Measurements from ENCODE around the gene IL13.

The IL13 gene

DNA sequence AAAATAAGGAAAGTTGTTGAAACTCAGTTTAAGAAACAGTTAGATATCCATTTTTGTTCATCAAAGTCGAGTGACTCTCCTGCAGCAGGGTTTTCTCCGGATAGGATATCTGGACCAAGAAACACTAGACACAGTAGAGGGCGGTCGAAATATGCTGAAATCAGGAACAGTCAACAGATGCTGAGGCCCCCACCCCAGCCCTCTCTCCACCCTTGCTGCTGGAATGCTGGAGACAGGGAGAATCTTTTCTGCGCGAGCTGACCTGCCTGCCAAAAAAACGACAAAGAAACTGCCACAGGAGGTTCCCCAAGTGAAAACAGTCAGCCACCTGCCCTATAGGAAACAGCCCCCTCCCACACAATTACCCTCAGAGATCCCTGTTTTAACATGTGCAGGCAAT lies 4.3 kb upstream of the IL13 start:
- DNase-seq (ENCODE audit: extremely low spot score): no peak
- TF ChIP-seq SUZ12 (IDR thresholded peaks at IDR 0.05) (no peak), FOXM1 (IDR thresholded peaks at IDR 0.05; ENCODE audit: borderline replicate concordance) (no peak), ARNT (IDR thresholded peaks at IDR 0.05) (no peak), SP1 (IDR thresholded peaks at IDR 0.05) (no peak), ELF4 (IDR thresholded peaks at IDR 0.05) (no peak), L3MBTL2 (conservative IDR thresholded peaks at IDR 0.05) (no peak), HDGF (IDR thresholded peaks at IDR 0.05; ENCODE audit: borderline replicate concordance) (no peak), FOXA1 (IDR thresholded peaks at IDR 0.05) (no peak), CTBP1 (IDR thresholded peaks at IDR 0.05; ENCODE audit: borderline replicate concordance) (no peak), FOXK2 (IDR thresholded peaks at IDR 0.05) (no peak), TARDBP (IDR thresholded peaks at IDR 0.05) (no peak), LEF1 (IDR thresholded peaks at IDR 0.05; ENCODE audit: borderline replicate concordance) (no peak), BHLHE40 (IDR thresholded peaks at IDR 0.05; ENCODE audit: borderline replicate concordance) (no peak), NFRKB (IDR thresholded peaks at IDR 0.05) (no peak), ZNF384 (IDR thresholded peaks at IDR 0.05) (no peak)
- TF ChIP-seq, protein P1, sequence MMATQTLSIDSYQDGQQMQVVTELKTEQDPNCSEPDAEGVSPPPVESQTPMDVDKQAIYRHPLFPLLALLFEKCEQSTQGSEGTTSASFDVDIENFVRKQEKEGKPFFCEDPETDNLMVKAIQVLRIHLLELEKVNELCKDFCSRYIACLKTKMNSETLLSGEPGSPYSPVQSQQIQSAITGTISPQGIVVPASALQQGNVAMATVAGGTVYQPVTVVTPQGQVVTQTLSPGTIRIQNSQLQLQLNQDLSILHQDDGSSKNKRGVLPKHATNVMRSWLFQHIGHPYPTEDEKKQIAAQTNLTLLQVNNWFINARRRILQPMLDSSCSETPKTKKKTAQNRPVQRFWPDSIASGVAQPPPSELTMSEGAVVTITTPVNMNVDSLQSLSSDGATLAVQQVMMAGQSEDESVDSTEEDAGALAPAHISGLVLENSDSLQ (IDR thresholded peaks at IDR 0.05): no peak
- ChIA-PET POLR2A (no interaction called here), CTCF (no interaction called here)

DNA sequence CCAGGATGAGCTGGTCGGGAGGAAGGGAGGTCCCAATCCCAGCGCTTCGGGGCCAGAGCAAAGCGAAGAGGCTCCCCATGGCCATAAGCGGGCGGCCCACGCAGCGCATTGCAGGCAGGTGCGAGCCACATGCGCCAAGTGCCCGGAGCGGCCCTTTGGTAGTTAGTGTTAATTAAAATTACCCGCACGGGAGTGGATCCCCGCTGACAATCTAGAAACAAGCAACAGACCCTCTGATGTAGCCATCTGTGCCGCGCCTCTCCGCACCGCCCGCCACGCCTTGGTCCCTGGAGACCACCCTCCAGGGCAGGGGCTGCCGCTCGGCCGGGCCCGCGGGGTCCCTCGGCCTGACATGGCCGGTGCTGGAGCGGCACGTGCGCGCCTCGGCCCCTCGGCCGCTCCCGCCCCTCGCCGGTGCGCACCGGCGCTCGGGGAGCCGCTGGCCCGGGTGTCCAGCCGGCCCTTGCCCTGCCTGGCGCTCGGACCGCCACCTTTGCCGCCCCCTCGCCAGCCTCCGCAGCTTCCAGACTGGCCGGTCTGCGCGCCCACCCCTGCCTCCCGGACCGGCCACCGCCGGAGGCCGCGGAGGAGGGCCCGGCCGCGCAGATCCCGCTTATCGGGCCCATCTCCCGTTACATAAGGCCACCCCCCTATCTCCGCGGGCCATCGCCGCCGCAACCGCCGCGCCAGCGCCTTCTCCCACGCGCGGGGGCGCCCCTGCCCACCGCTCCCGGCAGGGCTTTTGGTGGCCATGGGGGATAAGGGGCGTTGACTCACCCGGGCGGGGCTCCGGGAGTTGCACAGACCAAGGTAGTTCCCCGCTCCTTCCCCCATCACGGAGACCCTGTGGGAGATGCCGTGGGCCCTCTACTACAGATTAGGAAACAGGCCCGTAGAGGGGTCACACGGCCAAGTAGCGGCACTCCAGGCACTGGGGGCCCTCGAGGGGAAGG lies 1.9 kb upstream of the IL13 start:
- ChIA-PET POLR2A (no interaction called here), CTCF (no interaction called here)
- TF ChIP-seq, protein P1 (IDR thresholded peaks at IDR 0.05): no peak
- no peak for DNase-seq (ENCODE audit: extremely low spot score)

DNA sequence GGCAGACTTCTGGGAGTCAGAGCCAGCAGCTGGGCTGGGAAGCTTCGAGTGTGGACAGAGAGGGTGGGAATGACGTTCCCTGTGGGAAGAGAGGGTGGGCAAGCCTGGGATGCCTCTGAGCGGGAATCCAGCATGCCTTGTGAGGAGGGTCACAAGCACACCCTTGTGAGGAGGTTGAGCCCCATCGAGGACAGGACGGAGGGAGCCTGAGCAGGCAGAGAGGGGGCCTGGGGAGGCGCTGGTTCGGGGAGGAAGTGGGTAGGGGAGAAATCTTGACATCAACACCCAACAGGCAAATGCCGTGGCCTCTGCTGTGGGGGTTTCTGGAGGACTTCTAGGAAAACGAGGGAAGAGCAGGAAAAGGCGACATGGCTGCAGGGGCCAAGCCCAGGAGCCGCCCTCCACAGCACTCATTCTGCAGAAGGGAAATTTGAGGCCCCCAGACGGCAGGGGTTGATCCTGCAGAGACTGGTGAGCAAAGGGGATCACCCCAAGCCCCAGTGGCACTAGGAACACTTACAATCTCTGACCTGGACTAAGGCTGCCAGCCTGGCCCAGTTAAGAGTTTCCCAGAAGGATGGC lies 1.1 kb upstream of the IL13 start:
- TF ChIP-seq FOXK2 (IDR thresholded peaks at IDR 0.05): no peak
- TF ChIP-seq L3MBTL2 (conservative IDR thresholded peaks at IDR 0.05): no peak
- no peak for TF ChIP-seq NFRKB (IDR thresholded peaks at IDR 0.05)
- TF ChIP-seq TARDBP (IDR thresholded peaks at IDR 0.05): no peak
- no peak for TF ChIP-seq BHLHE40 (IDR thresholded peaks at IDR 0.05; ENCODE audit: borderline replicate concordance)
- TF ChIP-seq, protein P1 (IDR thresholded peaks at IDR 0.05): no peak
- no peak for TF ChIP-seq LEF1 (IDR thresholded peaks at IDR 0.05; ENCODE audit: borderline replicate concordance)
- no peak for TF ChIP-seq ELF4 (IDR thresholded peaks at IDR 0.05)
- no peak for TF ChIP-seq SUZ12 (IDR thresholded peaks at IDR 0.05)
- TF ChIP-seq SP1 (IDR thresholded peaks at IDR 0.05): no peak
- no peak for TF ChIP-seq ARNT (IDR thresholded peaks at IDR 0.05)
- no peak for TF ChIP-seq CTBP1 (IDR thresholded peaks at IDR 0.05; ENCODE audit: borderline replicate concordance)
- no peak for TF ChIP-seq HDGF (IDR thresholded peaks at IDR 0.05; ENCODE audit: borderline replicate concordance)
- no peak for TF ChIP-seq ZNF384 (IDR thresholded peaks at IDR 0.05)
- POLR2A ChIA-PET: no interaction called here

DNA sequence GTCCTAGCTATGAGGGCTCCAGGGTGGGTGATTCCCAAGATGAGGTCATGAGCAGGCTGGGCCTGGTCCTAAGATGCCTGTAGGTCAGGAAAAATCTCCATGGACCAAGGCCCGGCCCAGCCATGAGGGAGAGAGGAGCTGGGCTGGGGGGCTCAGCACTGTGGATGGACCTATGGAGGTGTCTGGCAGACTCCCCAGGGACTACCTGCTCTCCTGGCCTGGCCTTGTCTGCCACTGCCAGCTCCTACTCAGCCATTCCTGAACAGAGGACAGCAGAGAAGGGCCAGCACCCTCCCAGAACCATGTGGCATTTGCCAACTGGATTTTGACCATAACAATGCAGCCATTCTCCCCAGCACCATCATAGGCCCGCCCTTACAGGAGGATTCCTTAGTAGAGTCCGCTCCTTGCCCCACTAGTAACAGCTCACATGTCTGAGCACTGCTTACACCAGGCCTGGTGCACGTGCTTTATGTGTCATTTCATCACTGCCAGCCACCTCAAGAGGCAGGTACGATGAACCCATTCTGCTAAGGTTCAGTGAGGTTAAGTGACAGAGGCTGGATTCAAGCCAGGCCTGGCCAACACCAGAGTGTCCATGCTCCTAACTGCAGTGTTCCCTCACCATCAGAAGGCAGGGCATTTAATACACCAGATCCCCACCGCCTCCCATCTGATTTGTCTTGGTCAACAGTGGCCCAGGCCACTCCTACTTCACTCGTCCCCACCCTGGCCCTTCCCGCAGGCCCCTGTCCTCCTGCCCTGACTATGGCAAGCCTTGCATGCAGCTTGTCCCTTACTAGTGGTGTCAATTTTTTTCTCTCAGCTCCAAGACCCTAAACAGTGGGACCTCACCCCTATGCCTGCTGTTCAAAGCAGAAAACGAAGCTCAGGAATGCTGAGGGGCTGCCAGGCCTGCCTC lies 669 bp downstream of the IL13 start:
- ChIA-PET CTCF (no interaction called here), POLR2A (no interaction called here)
- no peak for TF ChIP-seq ELF4 (IDR thresholded peaks at IDR 0.05)
- TF ChIP-seq LEF1 (IDR thresholded peaks at IDR 0.05; ENCODE audit: borderline replicate concordance): no peak
- no peak for TF ChIP-seq BHLHE40 (IDR thresholded peaks at IDR 0.05; ENCODE audit: borderline replicate concordance)
- TF ChIP-seq SUZ12 (IDR thresholded peaks at IDR 0.05): no peak
- TF ChIP-seq, protein P1 (IDR thresholded peaks at IDR 0.05): no peak
- no peak for TF ChIP-seq CTBP1 (IDR thresholded peaks at IDR 0.05; ENCODE audit: borderline replicate concordance)
- TF ChIP-seq FOXK2 (IDR thresholded peaks at IDR 0.05): no peak
- no peak for TF ChIP-seq NFRKB (IDR thresholded peaks at IDR 0.05)
- no peak for TF ChIP-seq ZNF384 (IDR thresholded peaks at IDR 0.05)
- no peak for TF ChIP-seq FOXA1 (IDR thresholded peaks at IDR 0.05)
- no peak for TF ChIP-seq ARNT (IDR thresholded peaks at IDR 0.05)
- no peak for TF ChIP-seq TARDBP (IDR thresholded peaks at IDR 0.05)
- TF ChIP-seq HDGF (IDR thresholded peaks at IDR 0.05; ENCODE audit: borderline replicate concordance): no peak
- TF ChIP-seq SP1 (IDR thresholded peaks at IDR 0.05): no peak
- TF ChIP-seq FOXM1 (IDR thresholded peaks at IDR 0.05; ENCODE audit: borderline replicate concordance): no peak
- TF ChIP-seq L3MBTL2 (conservative IDR thresholded peaks at IDR 0.05): no peak
- DNase-seq (ENCODE audit: extremely low spot score): no peak

More for the DNA sequence above, 1.1 kb upstream of the IL13 start:
- CTCF ChIA-PET: no interaction called here
- no peak for DNase-seq (ENCODE audit: extremely low spot score)
